ENCODE results near the gene GAREM1. TPM values are rescaled to one million over a fixed set of nuclear protein-coding genes. Genes with fewer than 3 reads are reported as not detected.
A peak's percentile ranks its signal among the peaks of the same experiment; 100 is the strongest.

GAREM1 gene
- total RNA-seq, 2 experiments from 2014 or later, result 0.05 TPM; not detected in 1

DNA sequence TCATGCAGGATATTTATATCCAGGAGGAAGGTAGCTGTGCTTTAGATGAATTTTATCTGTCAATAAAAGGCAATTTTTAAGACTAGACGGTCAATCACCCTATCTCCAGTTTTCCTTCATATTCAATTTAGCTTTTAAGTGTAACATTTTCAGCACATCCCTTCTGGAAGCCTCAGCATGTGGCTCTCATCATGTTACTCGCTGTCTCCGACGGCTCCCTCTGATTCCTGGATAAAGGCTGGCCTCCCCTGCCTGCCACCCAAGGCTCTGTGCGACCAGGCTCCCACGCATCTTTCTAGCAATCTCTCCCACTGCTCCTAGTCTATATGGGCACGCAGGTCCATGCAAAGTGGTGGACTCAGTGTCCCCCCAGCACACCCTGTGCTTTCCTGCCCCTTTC is 196.4 kb downstream of the GAREM1 start:
- CTCF ChIA-PET, result interaction anchor here (1.4 to 4.5 kb wide), 2 partner anchors 275 to 279 kb away, joined by 4 to 48 read pairs; no protein-coding TSS in a partner anchor
- peaks cover 5% of the 10 kb centered on the region for H3K27me3 Mint-ChIP-seq
- POLR2A ChIA-PET, result no interaction called here

DNA sequence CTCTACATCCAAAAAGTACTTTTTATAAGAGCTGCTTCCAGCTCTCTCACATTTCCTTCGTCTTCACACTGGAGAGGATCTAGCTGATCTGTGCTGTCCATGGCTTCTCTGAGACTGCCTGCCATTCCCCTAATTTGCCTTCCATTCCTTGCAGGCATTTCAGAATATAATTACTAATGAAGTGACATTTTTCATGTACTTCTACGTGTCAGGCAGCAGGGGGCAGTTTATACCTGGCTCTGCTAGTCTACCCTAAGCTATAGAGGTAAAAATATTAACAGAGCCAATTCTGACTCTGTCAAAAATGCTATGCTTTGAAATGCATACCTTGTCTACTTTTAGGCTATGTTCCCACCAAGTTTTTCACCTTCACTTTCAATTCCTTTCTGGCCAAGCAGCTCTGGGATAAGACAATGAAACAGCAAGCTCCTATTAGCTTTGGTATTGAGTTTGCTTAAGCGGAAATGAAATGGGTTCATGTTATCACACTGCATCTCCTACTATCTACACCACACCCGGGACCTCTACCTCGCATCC is 198.9 kb downstream of the GAREM1 start:
- POLR2A ChIA-PET, result no interaction called here
- peak; percentile 27 for DNase-seq
- Mint-ChIP-seq H3K27me3 (no peaks in the 10 kb centered on the region), H3K36me3 (no peaks in the 10 kb centered on the region), H3K9me3 (no peaks in the 10 kb centered on the region), H3K4me1 (ENCODE audit: low read depth) (no peaks in the 10 kb centered on the region), H3K27ac (no peak overlapping the region), H3K4me3 (no peak overlapping the region)
- intact Hi-C loops (cut with micrococcal nuclease), result loop anchor here (1.0 kb wide), 2 partner anchors 200 to 281 kb away; no protein-coding TSS in a partner anchor
- CTCF ChIA-PET, result interaction anchor here (0.6 to 4.5 kb wide), 18 partner anchors 9 to 434 kb away, joined by 3 to 48 read pairs (median 4); partner anchors contain the start of gene GAREM1

More for the DNA sequence above, 196.4 kb downstream of the GAREM1 start:
- H3K4me1 Mint-ChIP-seq (ENCODE audit: low read depth), result no peaks in the 10 kb centered on the region
- no peaks in the 10 kb centered on the region for H3K36me3 Mint-ChIP-seq
- H3K4me3 Mint-ChIP-seq, result no peak overlapping the region
- no peak overlapping the region for H3K27ac Mint-ChIP-seq
- DNase-seq, result no peak
- intact Hi-C loops (cut with micrococcal nuclease), result no loop called here
- H3K9me3 Mint-ChIP-seq, result no peaks in the 10 kb centered on the region

- intact Hi-C loops (cut with micrococcal nuclease), result no loop called here
- DNase-seq, result no peak
- Mint-ChIP-seq H3K9me3 (no peaks in the 10 kb centered on the region), H3K27me3 (no peaks in the 10 kb centered on the region), H3K36me3 (no peaks in the 10 kb centered on the region), H3K4me1 (ENCODE audit: low read depth) (no peaks in the 10 kb centered on the region), H3K27ac (no peak overlapping the region), H3K4me3 (no peak overlapping the region)
- POLR2A ChIA-PET, result interaction anchor here (0.6 kb wide), 1 partner anchor 170 kb away, joined by 3 read pairs; no protein-coding TSS in a partner anchor
- CTCF ChIA-PET, result interaction anchor here (2.8 to 4.5 kb wide), 2 partner anchors 279 to 283 kb away, joined by 23 to 48 read pairs; no protein-coding TSS in a partner anchor
Observed at GRCh38 chr18:32270341-32270740, 200.3 kb downstream of the GAREM1 start.

DNA sequence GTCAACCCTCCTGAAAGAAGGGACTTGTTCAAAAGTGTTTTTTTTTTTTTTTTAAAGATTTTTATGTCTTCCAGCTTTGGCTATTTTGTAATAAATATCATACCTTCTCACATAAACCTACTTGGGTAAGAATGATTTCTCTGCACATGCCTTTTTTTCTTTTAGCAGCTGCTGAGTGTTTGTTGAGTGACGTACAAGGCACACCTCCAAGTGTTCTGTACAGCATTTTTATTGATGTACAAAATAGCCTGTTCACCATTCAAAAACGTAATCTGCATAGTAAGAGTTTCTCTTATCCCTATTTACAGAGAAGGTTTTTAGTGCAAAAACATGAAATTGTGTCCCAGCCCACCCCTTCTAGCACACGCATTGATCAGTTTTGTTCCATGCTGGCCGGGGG is 203.2 kb downstream of the GAREM1 start:
- DNase-seq, result no peak
- ChIA-PET CTCF (no interaction called here), POLR2A (no interaction called here)

DNA sequence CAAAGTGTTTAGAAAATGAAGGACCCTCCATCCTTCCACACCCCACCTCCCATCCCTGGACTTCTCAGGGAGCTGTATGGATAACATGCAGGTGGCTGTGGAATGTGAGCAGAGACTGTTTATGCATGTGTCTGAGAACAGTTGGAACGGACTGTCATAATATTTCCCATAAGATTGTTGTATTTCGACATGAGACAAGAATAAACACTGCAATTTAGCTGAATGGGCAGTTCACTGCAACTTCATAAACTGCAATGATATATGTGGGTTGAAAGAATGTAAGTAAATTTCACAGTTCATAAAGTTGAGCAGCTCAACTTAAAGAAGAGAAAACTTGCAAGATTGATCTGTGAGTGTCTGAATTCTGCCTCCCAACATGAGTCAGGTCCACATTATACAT is 206.3 kb downstream of the GAREM1 start:
- intact Hi-C loops (cut with micrococcal nuclease), result no loop called here
- Mint-ChIP-seq H3K4me3 (no peak overlapping the region), H3K36me3 (no peaks in the 10 kb centered on the region), H3K27me3 (peaks cover 9% of the 10 kb centered on the region), H3K27ac (no peak overlapping the region), H3K4me1 (ENCODE audit: low read depth) (no peaks in the 10 kb centered on the region), H3K9me3 (no peaks in the 10 kb centered on the region)
- ChIA-PET POLR2A (no interaction called here), CTCF (no interaction called here)
- DNase-seq, result no peak

More for the DNA sequence above, 203.2 kb downstream of the GAREM1 start:
- H3K9me3 Mint-ChIP-seq, result no peaks in the 10 kb centered on the region
- H3K27ac Mint-ChIP-seq, result no peak overlapping the region
- peaks cover 3% of the 10 kb centered on the region for H3K27me3 Mint-ChIP-seq
- no peak overlapping the region for H3K4me3 Mint-ChIP-seq
- H3K4me1 Mint-ChIP-seq (ENCODE audit: low read depth), result no peaks in the 10 kb centered on the region
- H3K36me3 Mint-ChIP-seq, result no peaks in the 10 kb centered on the region
- intact Hi-C loops (cut with micrococcal nuclease), result no loop called here

DNA sequence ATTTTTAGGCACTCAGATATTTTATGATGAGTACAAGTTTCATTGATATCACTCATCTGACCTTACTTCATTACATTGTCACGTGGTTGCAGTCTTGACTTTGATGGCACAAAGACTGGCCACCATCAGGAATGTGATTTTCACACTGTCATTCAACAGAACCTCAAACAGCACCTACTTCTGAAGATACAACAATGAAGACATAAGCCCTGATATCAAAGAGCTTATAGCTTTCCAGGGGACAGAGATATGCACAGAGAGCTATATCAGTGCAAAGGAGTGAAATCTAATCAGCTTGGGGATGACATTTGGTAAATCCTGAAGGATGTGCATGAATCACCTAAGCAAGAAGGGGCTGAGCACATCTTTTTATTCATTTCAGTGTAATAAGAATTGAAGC is 208.6 kb downstream of the GAREM1 start:
- intact Hi-C loops (cut with micrococcal nuclease), result no loop called here
- no peaks in the 10 kb centered on the region for H3K9me3 Mint-ChIP-seq
- H3K27me3 Mint-ChIP-seq, result peaks cover 9% of the 10 kb centered on the region
- H3K4me1 Mint-ChIP-seq (ENCODE audit: low read depth), result no peaks in the 10 kb centered on the region
- no peak overlapping the region for H3K27ac Mint-ChIP-seq
- DNase-seq, result no peak
- ChIA-PET POLR2A (no interaction called here), CTCF (no interaction called here)
- no peak overlapping the region for H3K4me3 Mint-ChIP-seq
- no peaks in the 10 kb centered on the region for H3K36me3 Mint-ChIP-seq

- Mint-ChIP-seq H3K27me3 (peaks cover 12% of the 10 kb centered on the region), H3K4me3 (no peak overlapping the region), H3K36me3 (no peaks in the 10 kb centered on the region), H3K9me3 (no peaks in the 10 kb centered on the region), H3K27ac (no peak overlapping the region), H3K4me1 (ENCODE audit: low read depth) (no peaks in the 10 kb centered on the region)
- no peak for DNase-seq
- intact Hi-C loops (cut with micrococcal nuclease), result no loop called here
- ChIA-PET CTCF (interaction anchor here (0.9 kb wide), 1 partner anchor 28 kb away, joined by 3 read pairs; no protein-coding TSS in a partner anchor), POLR2A (no interaction called here)
Observed at GRCh38 chr18:32261003-32261402, 209.7 kb downstream of the GAREM1 start.

- ChIA-PET CTCF (interaction anchor here (1.2 to 1.3 kb wide), 2 partner anchors 102 to 290 kb away, joined by 3 read pairs; no protein-coding TSS in a partner anchor), POLR2A (no interaction called here)
- Mint-ChIP-seq H3K9me3 (no peaks in the 10 kb centered on the region), H3K36me3 (no peaks in the 10 kb centered on the region), H3K27ac (no peak overlapping the region), H3K4me3 (no peak overlapping the region), H3K4me1 (ENCODE audit: low read depth) (no peaks in the 10 kb centered on the region), H3K27me3 (peaks cover 16% of the 10 kb centered on the region)
- intact Hi-C loops (cut with micrococcal nuclease), result no loop called here
- no peak for DNase-seq
Observed at GRCh38 chr18:32259553-32259952, 211.1 kb downstream of the GAREM1 start.

- CTCF ChIA-PET, result interaction anchor here (1.2 to 1.3 kb wide), 2 partner anchors 101 to 291 kb away, joined by 3 read pairs; no protein-coding TSS in a partner anchor
- DNase-seq, result no peak
- H3K27ac Mint-ChIP-seq, result no peak overlapping the region
- no peaks in the 10 kb centered on the region for H3K36me3 Mint-ChIP-seq
- H3K4me1 Mint-ChIP-seq (ENCODE audit: low read depth), result no peaks in the 10 kb centered on the region
- intact Hi-C loops (cut with micrococcal nuclease), result no loop called here
- POLR2A ChIA-PET, result no interaction called here
- no peak overlapping the region for H3K4me3 Mint-ChIP-seq
- H3K9me3 Mint-ChIP-seq, result no peaks in the 10 kb centered on the region
- peaks cover 16% of the 10 kb centered on the region for H3K27me3 Mint-ChIP-seq
Observed at GRCh38 chr18:32258558-32259204, 212.0 kb downstream of the GAREM1 start.

- no peaks in the 10 kb centered on the region for H3K36me3 Mint-ChIP-seq
- no peak overlapping the region for H3K27ac Mint-ChIP-seq
- H3K4me1 Mint-ChIP-seq (ENCODE audit: low read depth), result no peaks in the 10 kb centered on the region
- H3K9me3 Mint-ChIP-seq, result no peaks in the 10 kb centered on the region
- H3K4me3 Mint-ChIP-seq, result no peak overlapping the region
- H3K27me3 Mint-ChIP-seq, result peaks cover 17% of the 10 kb centered on the region
- ChIA-PET POLR2A (no interaction called here), CTCF (no interaction called here)
- DNase-seq, result no peak
- intact Hi-C loops (cut with micrococcal nuclease), result no loop called here
Observed at GRCh38 chr18:32258148-32258547, 212.5 kb downstream of the GAREM1 start.

DNA sequence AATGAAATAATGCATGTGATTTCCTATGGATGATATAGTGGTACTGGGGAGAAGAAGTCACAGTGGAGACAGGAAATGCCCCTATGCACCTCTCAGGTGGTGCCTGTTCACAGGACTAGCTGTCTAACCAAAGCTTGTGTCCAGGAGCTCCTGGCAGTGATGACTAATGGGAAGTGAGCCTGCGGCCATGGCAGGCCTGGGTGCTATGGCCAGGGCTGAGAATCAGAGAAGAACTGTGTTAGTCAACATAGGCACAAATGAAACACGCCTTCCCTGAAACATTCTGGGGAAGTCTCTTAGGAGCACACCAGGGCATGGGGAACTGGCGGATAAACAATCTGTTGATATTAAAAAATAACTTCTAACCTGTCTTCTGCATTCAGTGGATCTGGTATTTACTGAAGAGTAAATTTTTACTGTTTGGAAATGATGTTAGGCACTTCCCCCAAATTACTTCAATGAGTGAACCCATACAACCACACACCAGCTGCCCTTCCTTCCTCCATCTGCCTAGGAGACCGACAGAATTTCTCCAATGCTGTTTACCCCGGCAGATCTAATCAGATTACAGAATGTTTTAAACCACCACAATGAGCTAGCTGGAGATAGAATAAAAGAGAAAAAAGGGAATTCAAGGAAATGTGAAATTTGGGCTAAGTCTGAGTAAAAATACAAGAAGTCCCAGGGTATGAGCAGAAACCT is 213.4 kb downstream of the GAREM1 start:
- no peaks in the 10 kb centered on the region for H3K4me1 Mint-ChIP-seq (ENCODE audit: low read depth)
- H3K27me3 Mint-ChIP-seq, result peaks cover 19% of the 10 kb centered on the region
- ChIA-PET POLR2A (no interaction called here), CTCF (interaction anchor here (0.8 to 1.7 kb wide), 2 partner anchors 15 to 292 kb away, joined by 3 read pairs; no protein-coding TSS in a partner anchor)
- H3K36me3 Mint-ChIP-seq, result no peaks in the 10 kb centered on the region
- intact Hi-C loops (cut with micrococcal nuclease), result no loop called here
- H3K9me3 Mint-ChIP-seq, result no peaks in the 10 kb centered on the region
- H3K27ac Mint-ChIP-seq, result no peak overlapping the region
- DNase-seq, result no peak
- no peak overlapping the region for H3K4me3 Mint-ChIP-seq

- no peaks in the 10 kb centered on the region for H3K36me3 Mint-ChIP-seq
- DNase-seq, result no peak
- H3K27ac Mint-ChIP-seq, result no peak overlapping the region
- intact Hi-C loops (cut with micrococcal nuclease), result no loop called here
- peaks cover 17% of the 10 kb centered on the region for H3K27me3 Mint-ChIP-seq
- CTCF ChIA-PET, result no interaction called here
- POLR2A ChIA-PET, result no interaction called here
- H3K4me1 Mint-ChIP-seq (ENCODE audit: low read depth), result no peaks in the 10 kb centered on the region
- H3K4me3 Mint-ChIP-seq, result no peak overlapping the region
- H3K9me3 Mint-ChIP-seq, result no peaks in the 10 kb centered on the region
Observed at GRCh38 chr18:32255570-32255969, 215.1 kb downstream of the GAREM1 start.
